B cell (primary cell): ENCODE measurements around the gene FAM47B. TPM values are rescaled to one million over a fixed set of nuclear protein-coding genes. Genes with fewer than 3 reads are reported as not detected.

ENCODE experiments used
- ATAC-seq: fragments of 200-7000 bp; cut with Tn5 transposase; one replicate; pipeline ENCODE4 v1.10.0; 2021; ENCODE audit warnings: low read depth, mild to moderate bottlenecking, moderate number of reproducible peaks, moderate library complexity
- CTCF ChIA-PET: fragments of 350-600 bp; sonication (Branson Sonifier 250); formaldehyde crosslinking; loops from one replicate; lab custom pipeline; 2021; ENCODE audit warnings: antibody characterized with exemption, inconsistent platforms; lab: Charles Lee
- POLR2A ChIA-PET: fragments of 350-600 bp; sonication (Branson Sonifier 250); formaldehyde crosslinking; loops from one replicate; lab custom pipeline; 2021; ENCODE audit warnings: antibody characterized with exemption; lab: Charles Lee
- DNase-seq: peaks from one replicate; pipeline ENCODE4 v3.0.0; 2013
- H2AFZ ChIP-seq: 2 replicates; pipeline ENCODE4 v1.6.1; 2012; ENCODE audit warnings: mild to moderate bottlenecking, low read depth, low read length; ENCODE audit not compliant: insufficient read depth, poor library complexity, severe bottlenecking
- H3K27ac ChIP-seq, 2 donors: 1 replicate in 1 of 2; 2 replicates in 1 of 2; pipeline ENCODE4 v1.5.1; 2012 to 2013; ENCODE audit warnings: low read length in 2 of 2, mild to moderate bottlenecking in 2 of 2, moderate library complexity in 1 of 2
- H3K27me3 ChIP-seq, 4 experiments: fragments of 200-600 bp in 1 of 4; sonication (generic) in 1 of 4; replicated peaks in 1 of 4; 1 replicate in 2 of 4; 2 replicates in 2 of 4; pipeline versions ENCODE4 v1.6.1 to v1.7.0; 2013 to 2016; ENCODE audit warnings: low read length in 3 of 4, mild to moderate bottlenecking in 2 of 4, mixed read lengths in 1 of 4, moderate library complexity in 1 of 4; ENCODE audit not compliant: insufficient read depth in 4 of 4, control insufficient read depth in 3 of 4; ENCODE audit errors: control extremely low read depth in 1 of 4
- H3K36me3 ChIP-seq, 2 experiments: replicated peaks in 1 of 2; 1 replicate in 1 of 2; 2 replicates in 1 of 2; pipeline versions ENCODE4 v1.6.1 to v1.7.1; 2013; ENCODE audit warnings: low read length in 1 of 2; ENCODE audit not compliant: insufficient read depth in 2 of 2, control insufficient read depth in 1 of 2; ENCODE audit errors: control extremely low read depth in 1 of 2, extremely low read depth in 1 of 2
- H3K4me1 ChIP-seq, 2 donors: fragments of 200-600 bp in 1 of 2; sonication (generic) in 1 of 2; 1 replicate in 1 of 2; 2 replicates in 1 of 2; pipeline versions ENCODE4 v1.5.1 to v1.6.1; 2013 to 2017; ENCODE audit warnings: low read length in 2 of 2; ENCODE audit not compliant: control insufficient read depth in 2 of 2, insufficient read depth in 2 of 2
- H3K4me2 ChIP-seq: replicated peaks from 2 replicates; pipeline ENCODE3; 2012; ENCODE audit warnings: mild to moderate bottlenecking, low read depth, low read length; ENCODE audit not compliant: poor library complexity, severe bottlenecking
- H3K4me3 ChIP-seq, 5 experiments: fragments of 200-600 bp in 1 of 5; sonication (generic) in 1 of 5; 1 replicate in 3 of 5; 2 replicates in 2 of 5; pipeline versions ENCODE4 v1.5.1 to v1.7.0; 2011 to 2016; ENCODE audit warnings: low read length in 4 of 5, mild to moderate bottlenecking in 4 of 5, low read depth in 2 of 5, control low read depth in 1 of 5, moderate library complexity in 1 of 5; ENCODE audit not compliant: insufficient read depth in 1 of 5; ENCODE audit errors: control extremely low read depth in 1 of 5, extremely low read depth in 1 of 5
- H3K79me2 ChIP-seq: fragments of 200-600 bp; sonication (generic); one replicate; pipeline ENCODE4 v1.6.0; 2016; ENCODE audit warnings: low read length; ENCODE audit not compliant: control insufficient read depth, insufficient read depth
- H3K9ac ChIP-seq: fragments of 200-600 bp; sonication (generic); 2 replicates; pipeline ENCODE4 v1.6.1; 2017; ENCODE audit warnings: mild to moderate bottlenecking, low read length, moderate library complexity
- H3K9me3 ChIP-seq, 3 donors: one replicate each; pipeline versions ENCODE4 v1.6.1 to v1.7.1; 2013; ENCODE audit warnings: low read length in 2 of 3; ENCODE audit not compliant: control insufficient read depth in 2 of 3, insufficient read depth in 1 of 3; ENCODE audit errors: control extremely low read depth in 1 of 3
- H4K20me1 ChIP-seq: 2 replicates; pipeline ENCODE4 v1.6.0; 2012; ENCODE audit warnings: mild to moderate bottlenecking, low read length; ENCODE audit not compliant: insufficient read depth, control insufficient read depth, poor library complexity, severe bottlenecking
- H3K27ac Mint-ChIP-seq: one replicate; pipeline ENCODE4 v1.8.0; 2021; ENCODE audit warnings: mixed read lengths
- H3K27me3 Mint-ChIP-seq: one replicate; pipeline ENCODE4 v1.8.0; 2021; ENCODE audit warnings: mixed read lengths
- H3K4me1 Mint-ChIP-seq: one replicate; pipeline ENCODE4 v1.8.0; 2021; ENCODE audit warnings: mixed read lengths
- H3K4me3 Mint-ChIP-seq: one replicate; pipeline ENCODE4 v1.8.0; 2021; ENCODE audit warnings: mixed read lengths
- H3K9me3 Mint-ChIP-seq: one replicate; pipeline ENCODE4 v1.8.0; 2022; ENCODE audit warnings: mixed read lengths; ENCODE audit not compliant: insufficient read depth
- CTCF ChIP-seq: fragments of 200-600 bp; IDR thresholded peaks from one replicate; pipeline ENCODE4 v1.8.0; 2022; ENCODE audit warnings: antibody characterized with exemption, mild to moderate bottlenecking
- EZH2 ChIP-seq: IDR thresholded peaks from 2 replicates; pipeline ENCODE4 v1.6.1; 2012; ENCODE audit warnings: borderline replicate concordance, low read depth, mild to moderate bottlenecking, moderate library complexity, low read length; ENCODE audit not compliant: insufficient read depth, poor library complexity, severe bottlenecking
- whole genome bisulfite sequencing: methylation state at CpG from one replicate; pipeline ENCODE4 v1.1.5; 2013; ENCODE audit warnings: missing lambda C conversion rate; ENCODE audit not compliant: insufficient coverage; 5-methylcytosine and 5-hydroxymethylcytosine counted together
- intact Hi-C: fragments of 100-400 bp; cut with micrococcal nuclease; formaldehyde crosslinking; loops from one replicate; pipeline ENCODE4 v1.10.0; 2022
- polyA plus RNA-seq: library from polyadenylated mRNA; depleted of rRNA; stranded (reverse); fragments of >200 nt; gene quantifications from 2 replicates; pipeline ENCODE4 v1.2.3, GENCODE V29; 2012
- total RNA-seq, 2 donors: library from RNA; stranded (reverse); fragments of 120-200 nt in 1 of 2; gene quantifications; 1 replicate in 1 of 2; 2 replicates in 1 of 2; pipeline versions ENCODE4 v1.2.3 to v1.2.4, GENCODE V29; 2013 to 2022

The FAM47B gene
- total and polyA plus RNA-seq, 2 donors (not counting 1 experiment from before 2014, with no cell fraction given) = not detected

GRCh38 chrX:34972206-34972605 is 29.6 kb downstream of the FAM47B start:
- H3K9me3 Mint-ChIP-seq = no peaks in the 10 kb centered on the region
- Histone ChIP-seq H3K4me3 (no peak overlapping the region), H3K4me1 (no peaks in the 10 kb centered on the region), H3K27me3 (no peaks in the 10 kb centered on the region), H3K27ac (no peak overlapping the region), H3K4me2 (no peak overlapping the region), H3K36me3 (no peaks in the 10 kb centered on the region), H3K9ac (no peak overlapping the region), H4K20me1 (no peaks in the 10 kb centered on the region), H3K9me3 (no peaks in the 10 kb centered on the region), H3K79me2 (no peaks in the 10 kb centered on the region), H2AFZ (no peak overlapping the region)
- no peak overlapping the region for H3K4me3 Mint-ChIP-seq
- 100% methylated on average over 1 of the region's 3 CpGs for WGBS
- TF ChIP-seq CTCF (no peak), EZH2 (no peak)
- H3K27me3 Mint-ChIP-seq = no peaks in the 10 kb centered on the region
- POLR2A ChIA-PET = no interaction called here
- CTCF ChIA-PET = no interaction called here
- no peak for DNase-seq
- no peak overlapping the region for H3K27ac Mint-ChIP-seq
- no peaks in the 10 kb centered on the region for H3K4me1 Mint-ChIP-seq
- no peak for ATAC-seq
- intact Hi-C loops = no loop called here

DNA sequence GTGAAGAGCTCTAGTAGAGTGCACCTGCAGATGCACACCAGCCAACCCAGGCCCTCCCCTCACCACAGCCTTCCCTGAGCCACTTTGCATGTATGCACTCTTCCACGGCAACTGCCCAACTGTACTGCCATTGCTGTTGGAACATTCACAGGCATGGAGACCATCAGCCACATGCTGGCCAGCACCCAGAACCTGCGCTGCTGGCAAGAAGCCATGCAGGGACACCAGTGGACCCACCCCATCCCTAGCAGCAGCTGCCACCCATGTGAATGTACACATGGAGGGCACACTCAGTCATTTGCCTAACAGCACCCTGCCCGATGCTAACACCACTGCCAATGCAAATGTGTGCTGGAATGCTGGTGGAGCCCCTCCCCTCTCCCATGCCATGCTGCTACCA is 35.6 kb downstream of the FAM47B start:
- H3K4me2 ChIP-seq = no peak overlapping the region
- CTCF ChIA-PET = no interaction called here
- ATAC-seq (no peak), DNase-seq (no peak)
- H3K9me3 ChIP-seq = peaks cover 0 to 4% (median 0%) of the 10 kb centered on the region in 3 donors
- no peaks in the 10 kb centered on the region for H3K27me3 Mint-ChIP-seq
- H3K4me3 ChIP-seq = no peak overlapping the region
- TF ChIP-seq EZH2 = no peak
- no peak for TF ChIP-seq CTCF
- intact Hi-C loops = no loop called here
- H2AFZ ChIP-seq = no peak overlapping the region
- no peak overlapping the region for H3K27ac ChIP-seq
- no peak overlapping the region for H3K27ac Mint-ChIP-seq
- peaks cover 2% of the 10 kb centered on the region for H3K9me3 Mint-ChIP-seq
- POLR2A ChIA-PET = no interaction called here
- H3K4me3 Mint-ChIP-seq = no peak overlapping the region
- H3K36me3 ChIP-seq = no peaks in the 10 kb centered on the region
- no peaks in the 10 kb centered on the region for H3K4me1 ChIP-seq
- no peak overlapping the region for H3K9ac ChIP-seq
- no peaks in the 10 kb centered on the region for H3K4me1 Mint-ChIP-seq
- H3K79me2 ChIP-seq = no peaks in the 10 kb centered on the region
- H3K27me3 ChIP-seq = no peaks in the 10 kb centered on the region
- 82% methylated on average over 2 of the region's 3 CpGs for WGBS
- H4K20me1 ChIP-seq = no peaks in the 10 kb centered on the region
